GM10248 (cell line): ENCODE measurements around the gene MKI67.
"Not testable (repeated sequence)": the region's sequence is repeated elsewhere in the genome, so short reads cannot be mapped to it uniquely, and the experiment has no call there.

Source experiments
- CTCF ChIA-PET: fragments of 300-600 bp; sonication (Branson Sonifier 250); formaldehyde crosslinking; extraction: SDS; loops from one replicate; lab custom pipeline; 2021; ENCODE audit warnings: antibody characterized with exemption; lab: Yijun Ruan, JAX
- POLR2A ChIA-PET: fragments of 350-650 bp; sonication (Branson Sonifier 250); formaldehyde crosslinking; extraction: SDS; loops from one replicate; lab custom pipeline; 2020; ENCODE audit warnings: antibody characterized with exemption; lab: Yijun Ruan, JAX
- DNase-seq: peaks from one replicate; pipeline ENCODE4 v3.0.0; 2012; ENCODE audit errors: extremely low spot score
- TF ChIP-seq, protein P1 (sequence below): IDR thresholded peaks from 2 replicates; pipeline ENCODE4 v1.5.1; 2012; ENCODE audit warnings: mild to moderate bottlenecking, low read depth; ENCODE audit errors: extremely low read depth, missing control alignments, control extremely low read depth

MKI67 gene

GRCh38 chr10:128140425-128140824 is 14.2 kb upstream of the MKI67 start:
- CTCF ChIA-PET, result interaction anchor here (1.0 to 1.5 kb wide), 3 partner anchors 9 to 11 kb away, joined by 3 to 4 read pairs (median 4); no protein-coding TSS in a partner anchor
- POLR2A ChIA-PET, result interaction anchor here (0.7 kb wide), 1 partner anchor 25 kb away, joined by 3 read pairs; no protein-coding TSS in a partner anchor
- TF ChIP-seq, protein P1, sequence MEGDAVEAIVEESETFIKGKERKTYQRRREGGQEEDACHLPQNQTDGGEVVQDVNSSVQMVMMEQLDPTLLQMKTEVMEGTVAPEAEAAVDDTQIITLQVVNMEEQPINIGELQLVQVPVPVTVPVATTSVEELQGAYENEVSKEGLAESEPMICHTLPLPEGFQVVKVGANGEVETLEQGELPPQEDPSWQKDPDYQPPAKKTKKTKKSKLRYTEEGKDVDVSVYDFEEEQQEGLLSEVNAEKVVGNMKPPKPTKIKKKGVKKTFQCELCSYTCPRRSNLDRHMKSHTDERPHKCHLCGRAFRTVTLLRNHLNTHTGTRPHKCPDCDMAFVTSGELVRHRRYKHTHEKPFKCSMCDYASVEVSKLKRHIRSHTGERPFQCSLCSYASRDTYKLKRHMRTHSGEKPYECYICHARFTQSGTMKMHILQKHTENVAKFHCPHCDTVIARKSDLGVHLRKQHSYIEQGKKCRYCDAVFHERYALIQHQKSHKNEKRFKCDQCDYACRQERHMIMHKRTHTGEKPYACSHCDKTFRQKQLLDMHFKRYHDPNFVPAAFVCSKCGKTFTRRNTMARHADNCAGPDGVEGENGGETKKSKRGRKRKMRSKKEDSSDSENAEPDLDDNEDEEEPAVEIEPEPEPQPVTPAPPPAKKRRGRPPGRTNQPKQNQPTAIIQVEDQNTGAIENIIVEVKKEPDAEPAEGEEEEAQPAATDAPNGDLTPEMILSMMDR, result no peak
- DNase-seq, result no peak

- DNase-seq, POLR2A ChIA-PET: not testable (repeated sequence)
- CTCF ChIA-PET, result interaction anchor here (1.1 to 2.5 kb wide), 9 partner anchors 11 to 103 kb away, joined by 3 to 10 read pairs (median 5); no protein-coding TSS in a partner anchor
Observed at GRCh38 chr10:128138429-128138828, 12.2 kb upstream of the MKI67 start.

DNA sequence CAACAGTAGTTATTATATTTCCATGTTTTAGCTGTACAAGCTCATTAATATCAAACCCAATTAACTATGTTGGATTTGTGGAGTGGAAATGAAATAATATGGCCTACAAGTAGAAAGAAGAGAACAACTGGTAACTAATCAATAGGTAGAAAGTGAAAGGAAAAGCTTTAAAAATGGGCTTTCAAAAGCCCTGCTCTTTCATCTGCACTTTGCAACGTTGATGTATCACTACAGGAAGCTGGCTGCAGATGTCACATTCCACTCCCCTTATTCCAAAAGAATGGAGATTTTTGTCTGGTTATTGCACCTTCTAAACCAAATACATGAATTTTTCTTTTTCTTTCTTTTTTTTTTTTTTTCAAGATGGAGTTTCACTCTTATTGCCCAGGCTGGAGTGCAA is 11.7 kb upstream of the MKI67 start:
- CTCF ChIA-PET, result interaction anchor here (1.0 to 2.5 kb wide), 10 partner anchors 10 to 102 kb away, joined by 3 to 10 read pairs (median 4); no protein-coding TSS in a partner anchor
- TF ChIP-seq, protein P1, result no peak
- POLR2A ChIA-PET, result no interaction called here
- DNase-seq, result no peak

GRCh38 chr10:128130051-128130450 is 3.8 kb upstream of the MKI67 start:
- DNase-seq, result no peak
- ChIA-PET CTCF (interaction anchor here (0.8 to 1.7 kb wide), 4 partner anchors 11 to 51 kb away, joined by 3 to 5 read pairs (median 4); no protein-coding TSS in a partner anchor), POLR2A (no interaction called here)
- TF ChIP-seq, protein P1, result no peak

DNA sequence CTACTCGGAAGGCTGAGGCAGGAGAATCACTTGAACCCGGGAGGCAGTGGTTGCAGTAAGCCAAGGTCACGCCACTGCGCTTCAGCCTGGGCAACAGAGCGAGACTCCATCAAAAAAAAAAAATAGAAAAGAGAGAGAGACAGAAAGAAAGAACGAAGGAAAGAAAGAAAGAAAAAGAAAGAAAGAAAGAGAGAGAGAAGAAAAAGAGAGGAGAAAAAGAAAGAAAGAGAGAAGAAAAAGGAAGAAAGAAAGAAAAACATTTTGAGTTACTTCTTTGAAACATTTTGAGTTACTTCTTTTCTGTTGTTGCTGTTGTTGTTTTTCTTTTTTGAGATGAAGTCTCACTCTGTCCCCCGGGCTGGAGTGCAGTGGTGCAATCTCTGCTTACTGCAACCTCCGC is 2.4 kb upstream of the MKI67 start:
- ChIA-PET CTCF (interaction anchor here (1.0 to 1.7 kb wide), 4 partner anchors 9 to 50 kb away, joined by 3 to 5 read pairs (median 3); no protein-coding TSS in a partner anchor), POLR2A (interaction anchor here (0.7 kb wide), 1 partner anchor 28 kb away, joined by 3 read pairs; no protein-coding TSS in a partner anchor)
- TF ChIP-seq, protein P1, result no peak
- no peak for DNase-seq

- ChIA-PET CTCF (interaction anchor here (0.9 to 1.4 kb wide), 7 partner anchors 8 to 56 kb away, joined by 3 to 6 read pairs (median 3); no protein-coding TSS in a partner anchor), POLR2A (no interaction called here)
- DNase-seq, result peak; percentile 22
- TF ChIP-seq, protein P1, result no peak
Observed at GRCh38 chr10:128125416-128125943, 743 bp downstream of the MKI67 start.

DNA sequence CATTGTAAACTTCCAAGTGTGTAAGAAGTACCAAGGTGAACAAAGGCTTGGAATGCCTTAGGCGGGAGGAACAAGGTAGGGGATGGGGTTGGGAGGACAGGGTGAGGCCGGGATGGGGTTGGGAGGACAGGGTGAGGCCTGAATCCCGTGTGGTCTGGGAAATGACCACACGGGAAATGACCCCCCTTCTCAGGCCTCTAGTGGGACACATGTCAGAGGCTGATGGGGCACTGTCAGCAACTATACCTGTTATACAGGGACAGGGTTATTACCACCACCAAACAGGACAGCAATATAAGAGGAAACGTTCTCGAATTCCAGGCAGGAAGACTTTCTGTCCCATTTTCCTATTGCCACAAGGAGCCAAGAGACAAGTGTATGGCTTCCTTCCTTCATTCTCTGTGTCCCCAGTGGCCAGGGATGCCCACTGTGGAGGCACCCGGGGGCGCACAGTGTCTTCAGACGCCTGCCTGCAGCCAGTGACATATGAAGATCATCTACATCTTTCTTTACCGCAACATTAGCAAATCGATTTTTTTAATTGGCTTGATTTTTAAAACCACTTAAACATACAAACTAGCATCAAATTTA is 1.3 kb downstream of the MKI67 start:
- DNase-seq, result no peak
- TF ChIP-seq, protein P1, result no peak
- ChIA-PET POLR2A (no interaction called here), CTCF (interaction anchor here (1.0 to 1.6 kb wide), 6 partner anchors 10 to 56 kb away, joined by 3 to 8 read pairs (median 4); no protein-coding TSS in a partner anchor)
